Esophagus squamous epithelium (tissue), 5 donors: ENCODE results near the gene XPO1. TPM values are rescaled to one million over a fixed set of nuclear protein-coding genes. Genes with fewer than 3 reads are reported as not detected.
"Not testable (repeated sequence)": the region's sequence is repeated elsewhere in the genome, so short reads cannot be mapped to it uniquely, and the experiment has no call there.

Experiments used
- DNase-seq: peaks from one replicate; lab custom pipeline; 2025; lab: John Stamatoyannopoulos, UW
- H3K27ac ChIP-seq, 4 donors: fragments of 200-600 bp; sonication (generic); one replicate each; pipeline ENCODE4 v1.5.1; 2016 to 2019; ENCODE audit warnings: mild to moderate bottlenecking in 1 of 4
- H3K27me3 ChIP-seq, 4 donors: fragments of 200-600 bp; sonication (generic); 1 replicate in 3 of 4; 2 replicates in 1 of 4; pipeline versions ENCODE4 v1.5.1 to v1.6.0; 2017 to 2021; ENCODE audit warnings: antibody characterized with exemption in 1 of 4
- H3K36me3 ChIP-seq, 3 donors: fragments of 200-600 bp; sonication (generic); one replicate each; pipeline ENCODE4 v1.5.1; 2016 to 2019
- H3K4me1 ChIP-seq, 3 donors: fragments of 200-600 bp; sonication (generic); one replicate each; pipeline ENCODE4 v1.5.1; 2017 to 2019
- H3K4me3 ChIP-seq, 4 donors: fragments of 200-600 bp; sonication (generic); 1 replicate in 3 of 4; 2 replicates in 1 of 4; pipeline ENCODE4 v1.5.1; 2016 to 2019; ENCODE audit warnings: mild to moderate bottlenecking in 2 of 4, moderate library complexity in 1 of 4
- H3K9me3 ChIP-seq, 3 donors: fragments of 200-600 bp; sonication (generic); one replicate each; pipeline ENCODE4 v1.5.1; 2016 to 2019
- POLR2A ChIP-seq, 4 donors: fragments of 450-650 bp; IDR thresholded peaks; one replicate each; pipeline ENCODE4 v1.6.1; 2017; ENCODE audit warnings: antibody characterized with exemption in 4 of 4, mild to moderate bottlenecking in 4 of 4, moderate library complexity in 3 of 4
- WGBS, 2 donors: methylation state at CpG; one replicate each; pipeline ENCODE4 v1.1.5; 2018; 5-methylcytosine and 5-hydroxymethylcytosine counted together
- intact Hi-C: fragments of 100-400 bp; cut with DNase I; formaldehyde crosslinking; loops from one replicate; pipeline ENCODE4 v1.15.0; 2022
- total RNA-seq, 4 donors: library from RNA; depleted of rRNA; stranded (reverse); fragments of >200 nt; gene quantifications; one replicate each; pipeline ENCODE4 v1.1.0, GENCODE V29; 2016
- TF ChIP-seq, protein P1 (sequence below), 6 experiments: fragments of 450-650 bp in 4 of 6; fragments of 200-600 bp in 2 of 6; sonication (generic) in 2 of 6; IDR thresholded peaks; one replicate each; pipeline ENCODE4 v1.5.1; 2016 to 2019; ENCODE audit warnings: antibody characterized with exemption in 6 of 6, mild to moderate bottlenecking in 4 of 6, moderate library complexity in 4 of 6
- donor health status: DM: yes; HTN: yes; CAD: no.

XPO1 gene, protein sequence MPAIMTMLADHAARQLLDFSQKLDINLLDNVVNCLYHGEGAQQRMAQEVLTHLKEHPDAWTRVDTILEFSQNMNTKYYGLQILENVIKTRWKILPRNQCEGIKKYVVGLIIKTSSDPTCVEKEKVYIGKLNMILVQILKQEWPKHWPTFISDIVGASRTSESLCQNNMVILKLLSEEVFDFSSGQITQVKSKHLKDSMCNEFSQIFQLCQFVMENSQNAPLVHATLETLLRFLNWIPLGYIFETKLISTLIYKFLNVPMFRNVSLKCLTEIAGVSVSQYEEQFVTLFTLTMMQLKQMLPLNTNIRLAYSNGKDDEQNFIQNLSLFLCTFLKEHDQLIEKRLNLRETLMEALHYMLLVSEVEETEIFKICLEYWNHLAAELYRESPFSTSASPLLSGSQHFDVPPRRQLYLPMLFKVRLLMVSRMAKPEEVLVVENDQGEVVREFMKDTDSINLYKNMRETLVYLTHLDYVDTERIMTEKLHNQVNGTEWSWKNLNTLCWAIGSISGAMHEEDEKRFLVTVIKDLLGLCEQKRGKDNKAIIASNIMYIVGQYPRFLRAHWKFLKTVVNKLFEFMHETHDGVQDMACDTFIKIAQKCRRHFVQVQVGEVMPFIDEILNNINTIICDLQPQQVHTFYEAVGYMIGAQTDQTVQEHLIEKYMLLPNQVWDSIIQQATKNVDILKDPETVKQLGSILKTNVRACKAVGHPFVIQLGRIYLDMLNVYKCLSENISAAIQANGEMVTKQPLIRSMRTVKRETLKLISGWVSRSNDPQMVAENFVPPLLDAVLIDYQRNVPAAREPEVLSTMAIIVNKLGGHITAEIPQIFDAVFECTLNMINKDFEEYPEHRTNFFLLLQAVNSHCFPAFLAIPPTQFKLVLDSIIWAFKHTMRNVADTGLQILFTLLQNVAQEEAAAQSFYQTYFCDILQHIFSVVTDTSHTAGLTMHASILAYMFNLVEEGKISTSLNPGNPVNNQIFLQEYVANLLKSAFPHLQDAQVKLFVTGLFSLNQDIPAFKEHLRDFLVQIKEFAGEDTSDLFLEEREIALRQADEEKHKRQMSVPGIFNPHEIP (N-terminal part only)
- total RNA-seq, result 100 to 1,000 TPM in 3 of 4 donors, 10 to 100 TPM in 1; 46.5 to 138 (median 104) TPM

DNA sequence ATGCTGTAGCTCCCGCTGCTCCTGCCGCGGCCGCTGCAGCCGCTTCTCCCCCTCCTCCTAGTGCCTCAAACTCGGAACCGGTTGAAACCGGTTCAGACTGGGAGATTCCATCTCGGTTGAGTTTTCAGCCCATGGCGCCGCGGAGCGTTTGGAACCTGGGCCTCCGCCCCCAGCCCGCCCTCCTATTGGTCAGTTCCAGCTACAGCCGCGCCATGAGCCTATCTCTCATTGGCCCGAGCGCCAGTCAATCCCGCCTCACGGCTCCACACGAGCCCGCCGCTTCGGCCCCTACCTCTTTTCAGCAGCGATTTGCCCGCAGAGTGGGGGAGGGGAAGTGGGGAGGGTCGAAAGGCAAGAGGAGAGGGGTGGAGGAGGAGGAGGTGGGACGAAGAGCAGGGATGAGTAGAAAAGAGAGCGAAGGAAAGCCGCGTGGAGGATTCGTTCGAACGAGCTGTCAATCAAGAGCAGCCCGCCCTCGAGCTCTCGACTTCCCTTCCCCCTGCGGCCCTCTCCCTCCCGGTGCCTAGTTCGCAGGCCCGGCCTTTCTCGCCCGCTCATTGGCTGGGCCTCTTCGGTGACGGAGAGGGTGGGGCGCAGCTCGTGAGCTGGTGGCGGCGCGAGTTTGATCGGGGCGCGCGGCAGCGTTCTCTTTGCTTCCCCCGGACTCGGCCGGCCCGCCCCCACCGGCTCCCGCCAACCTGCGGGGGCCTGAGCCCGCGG is at the start of gene XPO1:
TSS of gene XPO1 (minus strand) at position 157 of the 720 bp plus-strand sequence. CDS start 4,459 bp downstream, outside the sequence.
- Histone ChIP-seq H3K9me3 (no peaks in the 10 kb centered on the region), H3K4me3 (peak within 1 kb of the TSS; percentile 67 to 91 (median 87)), H3K36me3 (no peaks in the 10 kb centered on the region), H3K27ac (peak within 1 kb of the TSS; percentile 92 to 100 (median 97)), H3K27me3 (no peaks in the 10 kb centered on the region), H3K4me1 (peaks cover 0 to 38% (median 22%) of the 10 kb centered on the region in 3 donors)
- DNase-seq, result peak; percentile 99
- intact Hi-C loops, result loop anchor here (5.0 kb wide), 2 partner anchors 66 to 224 kb away; partner anchors contain the start of gene USP34
- TF ChIP-seq, protein P1, sequence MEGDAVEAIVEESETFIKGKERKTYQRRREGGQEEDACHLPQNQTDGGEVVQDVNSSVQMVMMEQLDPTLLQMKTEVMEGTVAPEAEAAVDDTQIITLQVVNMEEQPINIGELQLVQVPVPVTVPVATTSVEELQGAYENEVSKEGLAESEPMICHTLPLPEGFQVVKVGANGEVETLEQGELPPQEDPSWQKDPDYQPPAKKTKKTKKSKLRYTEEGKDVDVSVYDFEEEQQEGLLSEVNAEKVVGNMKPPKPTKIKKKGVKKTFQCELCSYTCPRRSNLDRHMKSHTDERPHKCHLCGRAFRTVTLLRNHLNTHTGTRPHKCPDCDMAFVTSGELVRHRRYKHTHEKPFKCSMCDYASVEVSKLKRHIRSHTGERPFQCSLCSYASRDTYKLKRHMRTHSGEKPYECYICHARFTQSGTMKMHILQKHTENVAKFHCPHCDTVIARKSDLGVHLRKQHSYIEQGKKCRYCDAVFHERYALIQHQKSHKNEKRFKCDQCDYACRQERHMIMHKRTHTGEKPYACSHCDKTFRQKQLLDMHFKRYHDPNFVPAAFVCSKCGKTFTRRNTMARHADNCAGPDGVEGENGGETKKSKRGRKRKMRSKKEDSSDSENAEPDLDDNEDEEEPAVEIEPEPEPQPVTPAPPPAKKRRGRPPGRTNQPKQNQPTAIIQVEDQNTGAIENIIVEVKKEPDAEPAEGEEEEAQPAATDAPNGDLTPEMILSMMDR (IDR thresholded peaks at IDR 0.05), result peak in 1 of 6 experiments; percentile 28
- peak in 3 of 4 donors; percentile 88 to 97 (median 96) for TF ChIP-seq POLR2A (IDR thresholded peaks at IDR 0.05)
- 1 to 2% methylated on average over 32 to 45 of the region's 65 CpGs for WGBS, 2 donors

DNA sequence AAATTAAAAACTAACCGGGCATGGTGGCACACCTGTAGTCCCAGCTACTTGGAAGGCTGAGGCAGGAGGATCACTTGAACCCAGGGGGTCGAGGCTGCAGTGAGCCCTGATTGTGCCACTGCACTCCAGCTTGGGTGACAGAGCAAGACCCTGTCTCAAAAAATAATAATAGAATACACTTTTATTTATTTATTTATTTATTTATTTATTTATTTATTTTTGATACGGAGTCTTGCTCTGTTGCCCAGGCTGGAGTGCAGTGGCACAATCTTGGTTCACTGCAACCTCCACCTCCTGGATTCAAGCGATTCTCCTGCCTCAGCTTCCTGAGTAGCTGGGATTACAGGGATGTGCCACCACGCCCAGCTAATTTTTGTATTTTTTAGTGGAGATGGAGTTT is 48.8 kb upstream of the XPO1 start:
- H3K9me3 ChIP-seq, H3K4me3 ChIP-seq, H3K27ac ChIP-seq, H3K27me3 ChIP-seq, H3K36me3 ChIP-seq, intact Hi-C loops, H3K4me1 ChIP-seq, DNase-seq: not testable (repeated sequence)
- WGBS, 2 donors, result 87 to 88% methylated on average over 5 of the region's 5 CpGs

DNA sequence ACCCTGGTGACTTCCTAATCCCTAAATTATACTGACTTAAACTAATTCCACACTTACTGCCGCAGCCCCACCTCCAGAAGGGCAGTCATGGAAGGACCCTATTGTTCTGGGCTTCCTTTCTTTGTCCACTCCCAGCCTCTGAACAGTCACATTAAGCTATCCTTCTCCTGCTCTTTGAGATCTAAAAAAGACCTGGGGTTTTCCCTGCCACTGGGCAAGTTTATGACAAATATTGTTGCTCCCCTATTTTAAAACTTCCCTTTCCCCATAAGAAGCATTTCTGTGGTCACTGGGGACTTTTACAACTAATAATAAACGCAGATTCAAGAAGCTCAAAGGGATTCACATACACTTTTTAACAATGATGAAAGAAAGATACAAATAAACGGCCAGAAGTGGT is 47.2 kb upstream of the XPO1 start:
- Histone ChIP-seq H3K4me3 (no peak overlapping the region), H3K9me3 (no peaks in the 10 kb centered on the region), H3K27ac (no peak overlapping the region), H3K36me3 (no peaks in the 10 kb centered on the region), H3K27me3 (no peaks in the 10 kb centered on the region), H3K4me1 (no peaks in the 10 kb centered on the region)
- intact Hi-C loops, result no loop called here
- DNase-seq, result no peak
- TF ChIP-seq, protein P1 (IDR thresholded peaks at IDR 0.05), result no peak
- no peak for TF ChIP-seq POLR2A (IDR thresholded peaks at IDR 0.05)
- WGBS, 2 donors, result 36 to 47% methylated on average over 3 of the region's 3 CpGs

DNA sequence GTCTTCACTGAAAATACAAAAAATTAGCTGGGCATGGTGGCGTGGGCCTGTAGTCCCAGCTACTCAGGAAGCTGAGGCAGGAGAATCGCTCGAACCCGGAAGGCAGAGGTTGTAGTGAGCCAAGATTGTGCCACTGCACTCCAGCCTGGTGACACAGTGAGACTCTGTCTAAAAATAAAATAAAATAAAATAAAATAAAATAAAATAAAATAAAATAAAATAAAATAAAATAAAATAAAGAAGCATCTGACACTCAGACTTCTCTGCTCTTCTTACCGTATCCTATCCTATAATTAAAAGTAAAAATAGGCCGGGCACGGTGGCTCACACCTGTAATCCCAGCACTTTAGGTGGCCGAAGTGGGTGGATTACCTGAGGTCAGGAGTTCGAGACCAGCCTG is 46.2 kb upstream of the XPO1 start:
- H3K36me3 ChIP-seq, H3K27ac ChIP-seq, H3K4me1 ChIP-seq, H3K4me3 ChIP-seq, H3K27me3 ChIP-seq, DNase-seq, intact Hi-C loops, H3K9me3 ChIP-seq: not testable (repeated sequence)
- 86 to 96% methylated on average over 7 to 9 of the region's 9 CpGs for WGBS, 2 donors

DNA sequence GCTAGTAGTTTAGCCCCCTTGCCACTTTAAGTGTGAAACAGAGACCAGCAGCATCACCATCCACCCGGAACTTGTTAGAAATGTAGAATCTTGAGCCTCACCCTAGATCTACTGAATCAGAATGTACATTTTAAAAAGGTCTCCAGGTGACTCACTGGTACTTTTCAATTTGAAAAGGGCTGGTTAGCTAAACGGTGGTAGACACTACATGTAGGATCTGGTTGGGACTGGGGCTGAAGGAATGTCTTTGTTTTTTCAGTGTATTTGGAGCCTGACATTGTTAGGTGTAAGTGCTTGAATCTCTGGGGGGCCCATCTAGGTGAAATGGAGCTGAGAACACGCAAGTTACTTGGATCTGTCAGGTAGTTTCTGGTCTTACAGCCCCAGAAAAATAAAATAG is 44.0 kb upstream of the XPO1 start:
- WGBS, 2 donors, result 43 to 58% methylated on average over 3 of the region's 3 CpGs
- H3K4me1 ChIP-seq, result no peaks in the 10 kb centered on the region
- H3K27ac ChIP-seq, result no peak overlapping the region
- H3K27me3 ChIP-seq, result no peaks in the 10 kb centered on the region
- intact Hi-C loops, result no loop called here
- TF ChIP-seq, protein P1 (IDR thresholded peaks at IDR 0.05), result no peak
- TF ChIP-seq POLR2A (IDR thresholded peaks at IDR 0.05), result no peak
- no peaks in the 10 kb centered on the region for H3K36me3 ChIP-seq
- no peak overlapping the region for H3K4me3 ChIP-seq
- H3K9me3 ChIP-seq, result no peaks in the 10 kb centered on the region
- no peak for DNase-seq
